Measurements from ENCODE around the gene SYT8. TPM values are rescaled to one million over a fixed set of nuclear protein-coding genes. Genes with fewer than 3 reads are reported as not detected.

SYT8 gene
- total RNA-seq, 1 experiment from 2014 or later = not detected

- H3K27ac ChIP-seq (ENCODE audit: insufficient read length, low read depth, low read length) = no peak overlapping the region
- no peak overlapping the region for H3K4me2 ChIP-seq (ENCODE audit: insufficient read depth, insufficient read length, low read length)
- no peak overlapping the region for H2BK5ac ChIP-seq (ENCODE audit: insufficient read length, low read length)
- H3K4ac ChIP-seq (ENCODE audit: low read depth, low read length) = no peak overlapping the region
- Mint-ChIP-seq H3K4me1 (no peaks in the 10 kb centered on the region), H3K36me3 (ENCODE audit: insufficient read depth in 1 of 3, low read depth in 3 of 3) (no peaks in the 10 kb centered on the region), H3K27ac (no peak overlapping the region), H3K9me3 (peaks cover 6 to 7% of the 10 kb centered on the region in 2 experiments; a peak in 3 of 5 replicates), H3K4me3 (no peak overlapping the region), H3K27me3 (ENCODE audit: low read depth) (peaks cover 37% of the 10 kb centered on the region)
- no peak overlapping the region for H3K56ac ChIP-seq (ENCODE audit: insufficient read length, low read depth, low read length)
- no peaks in the 10 kb centered on the region for H3K4me1 ChIP-seq (ENCODE audit: insufficient read depth, low read length)
- no peak overlapping the region for H4K5ac ChIP-seq (ENCODE audit: insufficient read length, low read depth, low read length)
- H3K9ac ChIP-seq (ENCODE audit: extremely low read depth, insufficient read length, low read length) = no peak overlapping the region
- no peak overlapping the region for H2BK20ac ChIP-seq (ENCODE audit: low read depth, low read length, poor library complexity, severe bottlenecking)
- no peaks in the 10 kb centered on the region for H3K23me2 ChIP-seq (ENCODE audit: insufficient read length, low read depth, low read length, poor library complexity, severe bottlenecking)
- no peaks in the 10 kb centered on the region for H3K9me3 ChIP-seq (ENCODE audit: control insufficient read depth, low read depth, low read length)
- no peak overlapping the region for H3K14ac ChIP-seq (ENCODE audit: insufficient read depth, low read length)
- no peaks in the 10 kb centered on the region for H3K27me3 ChIP-seq (ENCODE audit: insufficient read depth, low read length)
- no peaks in the 10 kb centered on the region for H3K79me1 ChIP-seq (ENCODE audit: insufficient read depth, low read depth, low read length, poor library complexity, severe bottlenecking)
- H3T11ph ChIP-seq (ENCODE audit: low read length) = no peak overlapping the region
- no peak for TF ChIP-seq CTCF (conservative IDR thresholded peaks at IDR 0.05)
- no peak overlapping the region for H3K18ac ChIP-seq (ENCODE audit: insufficient read length, low read depth, low read length)
- H2AK5ac ChIP-seq (ENCODE audit: insufficient read length, low read length) = no peak overlapping the region
- H3K23ac ChIP-seq (ENCODE audit: insufficient read length, low read depth, low read length) = no peak overlapping the region
- H2BK12ac ChIP-seq (ENCODE audit: insufficient read length, low read depth, low read length) = no peak overlapping the region
- H2BK15ac ChIP-seq (ENCODE audit: low read depth, low read length) = no peak overlapping the region
- H3K79me2 ChIP-seq (ENCODE audit: insufficient read depth, low read length) = no peaks in the 10 kb centered on the region
- no peak overlapping the region for H4K8ac ChIP-seq (replicated peaks; ENCODE audit: insufficient read length, low read depth, low read length)
- DNase-seq = no peak
- H4K20me1 ChIP-seq (ENCODE audit: control insufficient read depth, insufficient read depth, insufficient read length) = no peaks in the 10 kb centered on the region
- no peak overlapping the region for H2BK120ac ChIP-seq (ENCODE audit: low read depth, low read length, poor library complexity, severe bottlenecking)
- H2AFZ ChIP-seq (ENCODE audit: low read length) = no peak overlapping the region
- H4K91ac ChIP-seq (ENCODE audit: insufficient read length, low read depth, low read length) = no peak overlapping the region
These were observed 13.2 kb upstream of the SYT8 start for GRCh38 chr11:1821562-1821961.

All from H9 (cell line).